ENCODE measurements around the gene LARGE1. TPM values are rescaled to one million over a fixed set of nuclear protein-coding genes. Genes with fewer than 3 reads are reported as not detected.

The LARGE1 gene
- total RNA-seq, 1 experiment from 2014 or later = 1.5 TPM

DNA sequence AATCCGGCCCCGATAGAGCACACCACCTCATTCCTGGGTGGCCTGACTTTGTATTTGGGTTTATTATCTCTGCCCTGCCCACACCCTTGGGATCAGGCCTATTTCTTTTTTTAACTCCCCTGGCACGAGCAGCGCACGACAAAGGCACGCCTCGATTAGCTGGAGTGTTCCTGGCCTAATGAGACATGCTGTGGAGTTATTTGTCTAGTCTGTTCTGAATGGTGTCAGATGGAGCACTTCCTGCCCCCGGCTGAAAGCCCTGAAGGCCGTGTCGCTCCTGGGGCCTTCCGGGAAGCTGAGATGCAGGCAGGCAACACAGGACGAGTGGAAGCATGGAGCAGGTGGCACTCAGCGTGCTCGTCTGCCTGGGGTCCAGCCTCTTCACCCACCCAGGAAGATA, 47.1 kb downstream of the LARGE1 start:
- peaks cover 9 to 21% of the 10 kb centered on the region in 2 experiments; a peak in 2 of 4 replicates for H3K9me3 ChIP-seq (ENCODE audit: control insufficient read depth in 1 of 2, insufficient read depth in 1 of 2, low read depth in 1 of 2, low read length in 2 of 2)
- no peaks in the 10 kb centered on the region for H3K27me3 ChIP-seq (ENCODE audit: insufficient read depth, low read length)
- TF ChIP-seq, protein P1, sequence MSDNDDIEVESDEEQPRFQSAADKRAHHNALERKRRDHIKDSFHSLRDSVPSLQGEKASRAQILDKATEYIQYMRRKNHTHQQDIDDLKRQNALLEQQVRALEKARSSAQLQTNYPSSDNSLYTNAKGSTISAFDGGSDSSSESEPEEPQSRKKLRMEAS (IDR thresholded peaks at IDR 0.05) = no peak
- TF ChIP-seq SIN3A (IDR thresholded peaks at IDR 0.05; ENCODE audit: low read depth) = no peak
- TF ChIP-seq ZNF274 (IDR thresholded peaks at IDR 0.05; ENCODE audit: low read depth, low read length) = no peak
- no peak for TF ChIP-seq JUND (IDR thresholded peaks at IDR 0.05)
- no peak for TF ChIP-seq CEBPB (IDR thresholded peaks at IDR 0.05; ENCODE audit: low read depth)
- TF ChIP-seq RAD21 (IDR thresholded peaks at IDR 0.05; ENCODE audit: low read depth) = no peak
- TF ChIP-seq SP1 (IDR thresholded peaks at IDR 0.05; ENCODE audit: low read depth) = no peak
- TF ChIP-seq FOSL1 (IDR thresholded peaks at IDR 0.05; ENCODE audit: low read depth) = no peak
- TF ChIP-seq SRF (IDR thresholded peaks at IDR 0.05; ENCODE audit: low read depth) = no peak
- TF ChIP-seq, protein P2, sequence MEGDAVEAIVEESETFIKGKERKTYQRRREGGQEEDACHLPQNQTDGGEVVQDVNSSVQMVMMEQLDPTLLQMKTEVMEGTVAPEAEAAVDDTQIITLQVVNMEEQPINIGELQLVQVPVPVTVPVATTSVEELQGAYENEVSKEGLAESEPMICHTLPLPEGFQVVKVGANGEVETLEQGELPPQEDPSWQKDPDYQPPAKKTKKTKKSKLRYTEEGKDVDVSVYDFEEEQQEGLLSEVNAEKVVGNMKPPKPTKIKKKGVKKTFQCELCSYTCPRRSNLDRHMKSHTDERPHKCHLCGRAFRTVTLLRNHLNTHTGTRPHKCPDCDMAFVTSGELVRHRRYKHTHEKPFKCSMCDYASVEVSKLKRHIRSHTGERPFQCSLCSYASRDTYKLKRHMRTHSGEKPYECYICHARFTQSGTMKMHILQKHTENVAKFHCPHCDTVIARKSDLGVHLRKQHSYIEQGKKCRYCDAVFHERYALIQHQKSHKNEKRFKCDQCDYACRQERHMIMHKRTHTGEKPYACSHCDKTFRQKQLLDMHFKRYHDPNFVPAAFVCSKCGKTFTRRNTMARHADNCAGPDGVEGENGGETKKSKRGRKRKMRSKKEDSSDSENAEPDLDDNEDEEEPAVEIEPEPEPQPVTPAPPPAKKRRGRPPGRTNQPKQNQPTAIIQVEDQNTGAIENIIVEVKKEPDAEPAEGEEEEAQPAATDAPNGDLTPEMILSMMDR (IDR thresholded peaks at IDR 0.05 in 2 of 3, conservative IDR thresholded peaks at IDR 0.05 in 1 of 3; ENCODE audit: borderline replicate concordance in 1 of 3, insufficient read depth in 1 of 3, low read depth in 2 of 3, low read length in 2 of 3) = no peak
- TF ChIP-seq, protein P3, sequence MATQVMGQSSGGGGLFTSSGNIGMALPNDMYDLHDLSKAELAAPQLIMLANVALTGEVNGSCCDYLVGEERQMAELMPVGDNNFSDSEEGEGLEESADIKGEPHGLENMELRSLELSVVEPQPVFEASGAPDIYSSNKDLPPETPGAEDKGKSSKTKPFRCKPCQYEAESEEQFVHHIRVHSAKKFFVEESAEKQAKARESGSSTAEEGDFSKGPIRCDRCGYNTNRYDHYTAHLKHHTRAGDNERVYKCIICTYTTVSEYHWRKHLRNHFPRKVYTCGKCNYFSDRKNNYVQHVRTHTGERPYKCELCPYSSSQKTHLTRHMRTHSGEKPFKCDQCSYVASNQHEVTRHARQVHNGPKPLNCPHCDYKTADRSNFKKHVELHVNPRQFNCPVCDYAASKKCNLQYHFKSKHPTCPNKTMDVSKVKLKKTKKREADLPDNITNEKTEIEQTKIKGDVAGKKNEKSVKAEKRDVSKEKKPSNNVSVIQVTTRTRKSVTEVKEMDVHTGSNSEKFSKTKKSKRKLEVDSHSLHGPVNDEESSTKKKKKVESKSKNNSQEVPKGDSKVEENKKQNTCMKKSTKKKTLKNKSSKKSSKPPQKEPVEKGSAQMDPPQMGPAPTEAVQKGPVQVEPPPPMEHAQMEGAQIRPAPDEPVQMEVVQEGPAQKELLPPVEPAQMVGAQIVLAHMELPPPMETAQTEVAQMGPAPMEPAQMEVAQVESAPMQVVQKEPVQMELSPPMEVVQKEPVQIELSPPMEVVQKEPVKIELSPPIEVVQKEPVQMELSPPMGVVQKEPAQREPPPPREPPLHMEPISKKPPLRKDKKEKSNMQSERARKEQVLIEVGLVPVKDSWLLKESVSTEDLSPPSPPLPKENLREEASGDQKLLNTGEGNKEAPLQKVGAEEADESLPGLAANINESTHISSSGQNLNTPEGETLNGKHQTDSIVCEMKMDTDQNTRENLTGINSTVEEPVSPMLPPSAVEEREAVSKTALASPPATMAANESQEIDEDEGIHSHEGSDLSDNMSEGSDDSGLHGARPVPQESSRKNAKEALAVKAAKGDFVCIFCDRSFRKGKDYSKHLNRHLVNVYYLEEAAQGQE (IDR thresholded peaks at IDR 0.05; ENCODE audit: low read depth) = no peak
- no peak for TF ChIP-seq EZH2 (IDR thresholded peaks at IDR 0.05)
- TF ChIP-seq YY1 (IDR thresholded peaks at IDR 0.05; ENCODE audit: extremely low read depth, insufficient replicate concordance, low read depth, low read length) = no peak
- TF ChIP-seq, protein P4, sequence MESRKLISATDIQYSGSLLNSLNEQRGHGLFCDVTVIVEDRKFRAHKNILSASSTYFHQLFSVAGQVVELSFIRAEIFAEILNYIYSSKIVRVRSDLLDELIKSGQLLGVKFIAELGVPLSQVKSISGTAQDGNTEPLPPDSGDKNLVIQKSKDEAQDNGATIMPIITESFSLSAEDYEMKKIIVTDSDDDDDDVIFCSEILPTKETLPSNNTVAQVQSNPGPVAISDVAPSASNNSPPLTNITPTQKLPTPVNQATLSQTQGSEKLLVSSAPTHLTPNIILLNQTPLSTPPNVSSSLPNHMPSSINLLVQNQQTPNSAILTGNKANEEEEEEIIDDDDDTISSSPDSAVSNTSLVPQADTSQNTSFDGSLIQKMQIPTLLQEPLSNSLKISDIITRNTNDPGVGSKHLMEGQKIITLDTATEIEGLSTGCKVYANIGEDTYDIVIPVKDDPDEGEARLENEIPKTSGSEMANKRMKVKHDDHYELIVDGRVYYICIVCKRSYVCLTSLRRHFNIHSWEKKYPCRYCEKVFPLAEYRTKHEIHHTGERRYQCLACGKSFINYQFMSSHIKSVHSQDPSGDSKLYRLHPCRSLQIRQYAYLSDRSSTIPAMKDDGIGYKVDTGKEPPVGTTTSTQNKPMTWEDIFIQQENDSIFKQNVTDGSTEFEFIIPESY (IDR thresholded peaks at IDR 0.05; ENCODE audit: extremely low read depth, insufficient replicate concordance, low read length) = no peak
- TF ChIP-seq ZFX (IDR thresholded peaks at IDR 0.05) = no peak
- H3K9me2 ChIP-seq (ENCODE audit: insufficient read depth) = no peaks in the 10 kb centered on the region
- no TSS peak for BruUV-seq (replicated peaks)
- no peak overlapping the region for H3K27ac ChIP-seq (ENCODE audit: low read depth, low read length)
- no peak overlapping the region for H3K4me2 ChIP-seq (ENCODE audit: low read length)
- ATAC-seq (no peak), DNase-seq (ENCODE audit: low read depth, low spot score) (no peak)
- no peaks in the 10 kb centered on the region for H3K36me3 ChIP-seq (ENCODE audit: control insufficient read depth in 1 of 2, insufficient read depth in 2 of 2, low read length in 2 of 2)
- H3K4me1 ChIP-seq (ENCODE audit: control insufficient read depth in 1 of 2, insufficient read depth in 2 of 2, low read length in 2 of 2) = no peaks in the 10 kb centered on the region
- no peak overlapping the region for H2AFZ ChIP-seq (ENCODE audit: low read depth, low read length, poor library complexity, severe bottlenecking)
- H3K79me2 ChIP-seq (ENCODE audit: insufficient read depth, low read length) = no peaks in the 10 kb centered on the region
- ChIA-PET RAD21 (ENCODE audit: low non-redundant PET in 1 of 2, low total read pairs in 2 of 2, uncharacterized antibody in 2 of 2, unreplicated experiment in 2 of 2) (no interaction called here), CTCF (no interaction called here), POLR2A (no interaction called here)
- intact Hi-C loops (cut with micrococcal nuclease) = no loop called here
- H3K4me3 ChIP-seq (replicated peaks in 1 of 2; ENCODE audit: low read depth in 1 of 2, low read length in 2 of 2) = no peak overlapping the region
- no peak overlapping the region for H3K9ac ChIP-seq (ENCODE audit: low read length)
- H4K20me1 ChIP-seq (ENCODE audit: insufficient read depth) = no peaks in the 10 kb centered on the region
